ENCODE measurements around the gene SSPN.

The SSPN gene

DNA sequence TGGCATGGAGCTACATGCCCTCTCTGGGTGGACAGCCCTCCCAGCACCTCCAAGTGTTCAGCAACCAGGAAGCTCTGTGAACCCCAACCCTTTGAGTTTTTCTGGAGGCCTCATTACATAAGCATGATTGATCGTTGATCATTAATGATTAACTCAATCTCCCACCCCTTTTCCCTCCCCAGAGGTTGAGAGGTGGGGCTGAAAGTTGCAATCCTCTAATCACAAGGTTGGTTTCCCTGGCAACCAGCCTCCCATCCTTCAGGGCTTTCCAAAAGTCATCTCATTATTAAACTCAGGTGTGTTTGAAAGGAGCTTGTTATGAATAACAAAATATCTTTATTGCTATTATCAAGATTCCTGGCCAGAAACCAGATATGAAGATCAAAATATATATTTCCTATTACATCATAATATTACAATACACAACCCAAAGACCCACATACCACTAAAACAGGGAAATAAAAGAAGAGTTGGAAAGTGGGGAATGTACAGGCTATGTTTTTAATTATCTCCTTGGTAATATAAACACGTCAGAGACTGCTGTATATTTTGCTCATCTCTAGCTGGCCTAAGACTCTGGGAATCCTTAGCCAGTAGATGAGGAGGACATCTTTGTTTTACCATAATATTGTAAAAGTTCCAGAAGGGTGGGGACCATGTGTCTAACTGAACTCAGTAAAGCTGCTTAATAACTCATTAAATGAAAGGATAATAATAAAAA, 73.6 kb downstream of the SSPN start:
- no peak overlapping the region for H3K4me3 ChIP-seq (ENCODE audit: low read length)
- no peak overlapping the region for H3K9ac ChIP-seq (ENCODE audit: low read depth, low read length)
- no peaks in the 10 kb centered on the region for H3K9me3 ChIP-seq (ENCODE audit: insufficient read depth, low read depth, low read length)
- H3K27me3 ChIP-seq (ENCODE audit: insufficient read depth, low read length): no peaks in the 10 kb centered on the region
- peaks cover 5% of the 10 kb centered on the region for H3K4me1 ChIP-seq (ENCODE audit: insufficient read depth, low read length)
- H3K36me3 ChIP-seq (ENCODE audit: insufficient read depth, low read length): no peaks in the 10 kb centered on the region
- H3K27ac ChIP-seq (ENCODE audit: low read depth, low read length): no peak overlapping the region
- 92% methylated on average over 2 of the region's 2 CpGs for WGBS

DNA sequence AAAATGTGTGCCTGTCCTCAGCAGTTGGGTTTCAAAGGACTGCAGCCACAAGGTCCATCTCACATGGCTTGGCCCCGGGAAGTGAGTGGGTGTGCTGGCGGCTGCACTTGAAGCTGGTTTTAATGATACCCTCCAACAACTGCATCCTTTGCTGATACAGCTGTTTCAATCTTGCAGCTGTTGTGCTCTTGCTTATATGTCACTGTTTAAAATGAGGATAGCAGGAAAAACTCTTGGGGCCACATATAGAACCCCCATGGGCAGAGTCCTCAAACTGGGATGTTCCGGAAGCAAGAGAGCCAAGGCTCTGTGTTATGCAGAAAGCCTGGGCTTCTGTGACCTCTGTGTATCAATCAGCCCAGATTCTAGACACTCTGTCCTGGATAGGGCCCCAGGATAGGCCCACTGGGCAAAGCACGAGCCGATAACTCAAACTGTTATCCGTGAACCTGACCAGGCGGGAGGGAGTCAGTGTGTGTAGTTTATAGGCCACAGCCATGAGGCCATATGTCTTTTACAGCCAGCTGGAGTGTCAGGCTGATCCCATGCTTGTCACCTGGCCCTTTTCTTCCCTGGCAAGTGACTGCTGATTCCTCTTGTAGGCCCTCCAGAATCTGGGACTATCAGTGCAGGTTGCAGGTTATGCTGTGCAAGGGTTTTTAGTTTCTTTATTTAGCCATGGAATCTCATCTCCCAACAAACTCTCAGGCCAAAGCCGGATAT, 74.3 kb downstream of the SSPN start:
- H3K27ac ChIP-seq (ENCODE audit: low read depth, low read length): no peak overlapping the region
- no peaks in the 10 kb centered on the region for H3K36me3 ChIP-seq (ENCODE audit: insufficient read depth, low read length)
- no peaks in the 10 kb centered on the region for H3K9me3 ChIP-seq (ENCODE audit: insufficient read depth, low read depth, low read length)
- 97% methylated on average over 7 of the region's 8 CpGs for WGBS
- peaks cover 12% of the 10 kb centered on the region for H3K4me1 ChIP-seq (ENCODE audit: insufficient read depth, low read length)
- no peak overlapping the region for H3K4me3 ChIP-seq (ENCODE audit: low read length)
- H3K9ac ChIP-seq (ENCODE audit: low read depth, low read length): no peak overlapping the region
- H3K27me3 ChIP-seq (ENCODE audit: insufficient read depth, low read length): no peaks in the 10 kb centered on the region

DNA sequence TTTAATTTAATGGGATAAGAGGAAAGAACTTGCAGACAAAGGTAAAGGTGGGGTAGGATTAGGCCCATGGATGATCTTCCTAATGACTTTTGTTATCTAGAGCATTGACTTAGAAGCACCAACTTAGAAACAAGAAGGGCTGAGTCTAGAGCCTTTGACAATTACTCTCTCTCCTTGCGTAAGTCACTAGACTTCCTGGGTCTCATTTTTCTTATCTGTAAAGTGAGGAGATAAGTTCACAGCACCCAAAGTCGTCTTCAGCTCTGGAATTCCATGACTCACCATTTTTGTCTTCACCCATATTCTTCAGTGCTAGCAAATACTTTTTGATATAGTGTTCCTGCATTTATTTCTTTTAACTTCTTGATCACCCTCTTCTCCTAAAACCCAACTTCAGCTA, 75.7 kb downstream of the SSPN start:
- no peak overlapping the region for H3K27ac ChIP-seq (ENCODE audit: low read depth, low read length)
- no peaks in the 10 kb centered on the region for H3K27me3 ChIP-seq (ENCODE audit: insufficient read depth, low read length)
- WGBS: 61% methylated on average over 2 of the region's 2 CpGs
- H3K9ac ChIP-seq (ENCODE audit: low read depth, low read length): no peak overlapping the region
- H3K4me1 ChIP-seq (ENCODE audit: insufficient read depth, low read length): peaks cover 16% of the 10 kb centered on the region
- no peaks in the 10 kb centered on the region for H3K9me3 ChIP-seq (ENCODE audit: insufficient read depth, low read depth, low read length)
- H3K36me3 ChIP-seq (ENCODE audit: insufficient read depth, low read length): no peaks in the 10 kb centered on the region
- no peak overlapping the region for H3K4me3 ChIP-seq (ENCODE audit: low read length)

DNA sequence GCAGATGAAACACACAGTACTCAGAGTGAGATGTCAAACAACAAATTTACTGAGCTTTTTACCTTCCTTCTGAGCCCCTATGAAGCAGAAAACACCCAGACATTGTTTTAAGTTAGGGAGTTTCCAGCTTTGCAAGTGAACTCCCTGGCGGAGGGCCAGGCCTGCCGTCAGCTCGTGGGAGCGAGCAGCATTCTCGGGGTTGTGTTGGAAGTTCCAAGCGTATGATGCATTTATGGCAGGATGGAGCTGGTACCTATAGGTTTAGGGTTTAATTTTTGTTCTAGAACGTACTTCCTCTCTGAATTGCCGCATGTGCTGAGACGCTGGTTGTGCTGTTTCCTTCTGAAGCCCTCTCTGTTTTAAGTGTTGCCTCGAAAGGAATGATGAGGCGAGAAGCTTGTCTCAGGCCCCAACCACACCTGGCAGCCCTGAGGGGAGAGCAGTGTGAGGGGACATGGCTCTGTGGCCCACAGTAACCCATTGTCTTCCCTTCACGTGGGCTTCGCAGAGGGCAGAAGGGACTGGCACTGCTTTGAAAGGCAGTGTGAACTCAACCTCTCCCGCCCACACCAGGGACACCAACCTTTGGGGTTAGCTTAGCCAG, 76.6 kb downstream of the SSPN start:
- no peaks in the 10 kb centered on the region for H3K36me3 ChIP-seq (ENCODE audit: insufficient read depth, low read length)
- no peak overlapping the region for H3K4me3 ChIP-seq (ENCODE audit: low read length)
- peaks cover 16% of the 10 kb centered on the region for H3K4me1 ChIP-seq (ENCODE audit: insufficient read depth, low read length)
- 93% methylated on average over 14 of the region's 14 CpGs for WGBS
- H3K27me3 ChIP-seq (ENCODE audit: insufficient read depth, low read length): no peaks in the 10 kb centered on the region
- H3K27ac ChIP-seq (ENCODE audit: low read depth, low read length): no peak overlapping the region
- H3K9me3 ChIP-seq (ENCODE audit: insufficient read depth, low read depth, low read length): no peaks in the 10 kb centered on the region
- no peak overlapping the region for H3K9ac ChIP-seq (ENCODE audit: low read depth, low read length)

DNA sequence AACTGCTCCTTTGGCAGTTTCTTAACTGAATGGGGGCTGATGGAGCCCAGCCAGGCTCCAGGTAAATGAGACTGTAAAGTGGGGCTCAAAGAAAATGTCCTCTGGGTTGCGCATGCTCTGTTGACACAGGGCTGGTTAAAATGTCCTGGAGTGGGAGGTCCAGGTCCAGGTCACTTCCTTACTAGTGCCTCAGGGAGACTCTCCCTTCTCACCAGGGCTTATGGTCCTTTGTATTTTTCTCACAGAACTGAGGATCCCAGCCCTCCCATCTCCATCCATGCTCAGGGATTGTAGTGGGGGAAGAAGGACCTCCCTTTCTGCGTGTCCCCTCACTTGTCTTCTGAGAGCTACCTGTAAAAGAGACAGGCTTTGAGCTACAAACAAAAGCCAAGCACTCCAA, 77.5 kb downstream of the SSPN start:
- Histone ChIP-seq H3K4me3 (ENCODE audit: low read length) (no peak overlapping the region), H3K27ac (ENCODE audit: low read depth, low read length) (no peak overlapping the region), H3K9ac (ENCODE audit: low read depth, low read length) (no peak overlapping the region), H3K4me1 (ENCODE audit: insufficient read depth, low read length) (peaks cover 16% of the 10 kb centered on the region), H3K36me3 (ENCODE audit: insufficient read depth, low read length) (no peaks in the 10 kb centered on the region), H3K27me3 (ENCODE audit: insufficient read depth, low read length) (no peaks in the 10 kb centered on the region), H3K9me3 (ENCODE audit: insufficient read depth, low read depth, low read length) (no peaks in the 10 kb centered on the region)
- 96% methylated on average over 2 of the region's 2 CpGs for WGBS

DNA sequence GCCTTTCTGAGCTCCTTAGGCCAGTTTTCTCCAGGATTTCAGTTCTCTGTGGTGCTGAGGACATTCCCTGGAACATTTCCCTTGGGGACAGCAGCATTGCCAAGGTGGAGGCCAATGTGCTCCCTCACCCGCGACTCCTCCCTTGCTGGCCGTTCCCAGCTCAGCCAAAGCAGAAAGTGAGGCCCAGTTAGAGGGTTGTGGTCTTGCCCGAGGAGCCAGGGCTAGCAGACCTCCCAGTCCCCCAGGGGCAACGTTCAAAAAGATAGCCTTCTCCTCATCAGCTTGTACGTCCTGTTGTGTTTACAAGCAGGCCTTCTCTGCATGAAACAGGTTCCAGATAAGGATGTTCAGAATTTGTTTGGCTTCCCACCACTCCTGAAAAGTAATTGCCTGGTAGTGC, 78.4 kb downstream of the SSPN start:
- 53% methylated on average over 6 of the region's 6 CpGs for WGBS
- no peaks in the 10 kb centered on the region for H3K27me3 ChIP-seq (ENCODE audit: insufficient read depth, low read length)
- H3K36me3 ChIP-seq (ENCODE audit: insufficient read depth, low read length): no peaks in the 10 kb centered on the region
- H3K4me3 ChIP-seq (ENCODE audit: low read length): no peak overlapping the region
- H3K4me1 ChIP-seq (ENCODE audit: insufficient read depth, low read length): peaks cover 16% of the 10 kb centered on the region
- no peak overlapping the region for H3K27ac ChIP-seq (ENCODE audit: low read depth, low read length)
- no peaks in the 10 kb centered on the region for H3K9me3 ChIP-seq (ENCODE audit: insufficient read depth, low read depth, low read length)
- H3K9ac ChIP-seq (ENCODE audit: low read depth, low read length): no peak overlapping the region

DNA sequence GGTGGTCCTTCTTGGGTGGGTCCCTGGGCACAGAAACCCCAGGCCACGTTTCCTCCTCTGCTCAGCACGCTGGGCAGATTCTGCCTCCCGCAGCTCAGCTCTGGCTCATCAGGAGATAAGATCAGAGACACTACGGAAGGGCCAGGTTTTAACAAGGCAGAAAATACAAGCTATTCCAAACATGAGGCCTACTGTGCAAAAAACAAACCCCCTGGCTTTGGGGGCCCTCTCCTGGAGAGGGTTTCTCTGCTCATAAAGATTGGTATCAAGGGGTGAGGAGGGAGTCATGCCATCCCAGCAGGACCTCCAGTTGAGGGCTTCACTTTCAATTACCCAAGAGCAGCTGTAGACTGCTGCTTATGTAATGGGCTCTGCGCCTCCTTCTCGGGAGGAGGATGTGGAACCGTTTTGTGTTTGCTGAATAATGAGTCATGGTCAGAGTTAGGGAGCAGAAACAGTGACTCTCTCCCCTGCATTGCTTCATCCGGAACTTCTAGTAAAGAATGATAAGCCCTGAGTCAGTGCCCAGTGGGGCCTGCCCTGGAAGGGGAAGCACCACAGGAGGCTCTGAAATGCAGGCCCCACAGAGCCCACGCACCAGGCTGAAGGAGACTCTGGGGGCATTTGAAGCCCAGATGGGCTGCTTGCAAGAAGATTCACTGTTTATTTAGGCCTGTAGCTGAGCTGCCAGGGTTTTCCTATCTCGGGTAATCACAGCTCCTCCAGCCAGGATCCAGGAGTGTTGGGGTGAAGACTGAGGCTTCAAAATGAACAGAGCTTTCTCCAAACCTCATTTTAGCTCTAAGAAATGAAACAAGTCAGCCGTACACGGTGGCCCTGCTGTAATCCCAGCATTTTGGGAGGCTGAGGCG, 79.3 kb downstream of the SSPN start:
- Histone ChIP-seq H3K9ac (ENCODE audit: low read depth, low read length) (no peak overlapping the region), H3K4me3 (ENCODE audit: low read length) (no peak overlapping the region), H3K27me3 (ENCODE audit: insufficient read depth, low read length) (no peaks in the 10 kb centered on the region), H3K27ac (ENCODE audit: low read depth, low read length) (0 out of 2 replicates have a peak overlapping the region, but pooled peaks have one; percentile 32), H3K9me3 (ENCODE audit: insufficient read depth, low read depth, low read length) (no peaks in the 10 kb centered on the region), H3K4me1 (ENCODE audit: insufficient read depth, low read length) (peaks cover 16% of the 10 kb centered on the region), H3K36me3 (ENCODE audit: insufficient read depth, low read length) (no peaks in the 10 kb centered on the region)
- WGBS: 58% methylated on average over 13 of the region's 13 CpGs

DNA sequence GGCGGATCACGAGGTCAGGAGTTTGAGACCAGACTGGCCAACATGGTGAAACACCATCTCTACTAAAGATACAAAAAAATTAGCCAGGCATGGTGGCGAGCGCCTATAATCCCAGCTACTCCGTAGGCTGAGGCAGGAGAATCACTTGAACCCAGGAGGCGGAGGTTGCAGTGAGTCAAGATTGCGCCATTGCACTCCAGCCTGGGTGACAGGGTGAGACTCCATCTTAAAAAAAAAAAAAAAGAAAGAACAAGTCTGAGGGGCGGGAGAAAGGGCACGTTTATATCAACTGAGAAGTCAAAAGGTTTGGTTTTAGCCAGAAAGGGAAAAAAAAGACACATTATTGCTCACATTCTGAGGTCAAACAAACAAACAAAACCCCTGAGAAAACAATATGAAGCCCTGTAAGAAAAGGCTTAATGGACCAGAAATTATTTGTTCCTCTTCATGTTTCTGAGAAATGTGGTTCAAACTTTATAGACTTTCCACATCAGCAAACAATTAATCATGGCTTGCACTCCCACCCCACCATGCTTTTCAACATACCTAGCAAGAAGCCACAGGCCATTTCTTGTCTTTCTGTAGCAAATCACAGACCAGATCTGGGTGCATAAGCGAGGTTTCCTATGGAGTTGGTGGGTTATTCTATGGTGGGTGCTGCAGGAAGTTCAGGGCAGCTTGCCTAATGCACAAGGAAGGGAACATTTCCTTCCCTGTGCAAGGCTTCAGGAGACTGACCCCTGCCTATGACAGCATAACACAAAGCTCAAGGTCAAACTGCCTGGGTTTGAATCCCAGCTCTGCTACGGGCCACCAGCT, 80.1 kb downstream of the SSPN start:
- WGBS: 92% methylated on average over 11 of the region's 11 CpGs
- H3K4me3 ChIP-seq (ENCODE audit: low read length): no peak overlapping the region

DNA sequence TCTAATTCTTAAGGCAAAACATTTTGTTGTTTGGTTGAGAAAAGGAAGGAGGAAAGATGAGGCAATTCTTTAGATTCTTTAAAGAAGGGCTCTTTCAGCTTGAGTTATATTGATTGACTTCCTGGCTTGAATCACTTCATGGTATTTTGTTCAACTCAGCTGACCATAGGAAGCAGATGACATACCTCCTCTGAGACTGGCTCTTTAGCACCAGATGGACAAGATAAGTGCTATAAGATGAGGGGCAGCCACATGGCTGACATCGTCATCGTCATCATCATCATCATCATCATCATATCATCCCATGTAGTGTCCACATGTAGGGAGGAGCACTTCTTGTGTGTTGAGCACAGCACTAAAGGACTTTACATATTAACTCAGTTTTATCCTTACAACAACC, 81.3 kb downstream of the SSPN start:
- no peaks in the 10 kb centered on the region for H3K27me3 ChIP-seq (ENCODE audit: insufficient read depth, low read length)
- no peaks in the 10 kb centered on the region for H3K9me3 ChIP-seq (ENCODE audit: insufficient read depth, low read depth, low read length)
- no peak overlapping the region for H3K4me3 ChIP-seq (ENCODE audit: low read length)
- H3K36me3 ChIP-seq (ENCODE audit: insufficient read depth, low read length): no peaks in the 10 kb centered on the region
- H3K9ac ChIP-seq (ENCODE audit: low read depth, low read length): no peak overlapping the region
- WGBS: 100% methylated on average over 2 of the region's 2 CpGs
- H3K4me1 ChIP-seq (ENCODE audit: insufficient read depth, low read length): peaks cover 16% of the 10 kb centered on the region
- H3K27ac ChIP-seq (ENCODE audit: low read depth, low read length): no peak overlapping the region

More for the DNA sequence above, 80.1 kb downstream of the SSPN start:
- no peaks in the 10 kb centered on the region for H3K36me3 ChIP-seq (ENCODE audit: insufficient read depth, low read length)
- peaks cover 16% of the 10 kb centered on the region for H3K4me1 ChIP-seq (ENCODE audit: insufficient read depth, low read length)
- H3K9ac ChIP-seq (ENCODE audit: low read depth, low read length): no peak overlapping the region
- H3K9me3 ChIP-seq (ENCODE audit: insufficient read depth, low read depth, low read length): no peaks in the 10 kb centered on the region
- no peak overlapping the region for H3K27ac ChIP-seq (ENCODE audit: low read depth, low read length)
- no peaks in the 10 kb centered on the region for H3K27me3 ChIP-seq (ENCODE audit: insufficient read depth, low read length)

DNA sequence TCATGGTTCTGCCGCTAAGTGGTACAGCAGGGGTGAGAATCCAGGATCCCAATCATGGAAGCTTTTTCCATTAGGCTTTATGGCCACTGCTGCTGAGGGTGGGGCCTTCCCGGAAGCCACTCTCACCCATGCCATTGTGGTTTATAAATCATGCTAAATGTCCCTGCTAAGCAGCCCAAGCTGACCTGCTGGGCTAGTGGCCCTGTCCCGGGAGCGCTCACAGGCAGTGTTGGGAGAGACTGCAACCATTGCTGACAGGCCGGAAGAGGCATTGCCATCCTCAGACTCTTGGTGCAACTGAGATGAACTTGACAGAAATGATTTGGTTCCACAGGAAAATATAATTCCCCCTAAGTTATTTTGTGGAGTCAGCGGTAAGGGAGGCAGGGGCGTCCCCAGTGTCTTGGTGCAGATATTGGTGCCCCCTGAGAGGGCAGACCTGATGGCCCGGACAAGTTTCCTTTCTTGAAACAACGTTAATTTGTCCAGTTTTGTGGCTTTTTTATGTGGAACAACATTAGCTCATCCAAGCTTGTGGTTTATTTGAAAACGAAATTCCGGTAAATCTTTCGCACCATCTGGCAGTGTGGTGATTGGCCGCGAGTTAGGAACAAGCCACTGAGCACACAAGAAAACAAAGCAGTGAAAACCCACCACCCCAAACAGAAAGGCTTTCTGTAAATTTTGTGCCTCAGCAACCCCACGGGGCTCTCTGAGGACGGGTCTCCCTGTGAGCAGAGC, 82.3 kb downstream of the SSPN start:
- no peak overlapping the region for H3K9ac ChIP-seq (ENCODE audit: low read depth, low read length)
- 89% methylated on average over 16 of the region's 16 CpGs for WGBS
- H3K4me3 ChIP-seq (ENCODE audit: low read length): no peak overlapping the region
- peaks cover 16% of the 10 kb centered on the region for H3K4me1 ChIP-seq (ENCODE audit: insufficient read depth, low read length)
- no peak overlapping the region for H3K27ac ChIP-seq (ENCODE audit: low read depth, low read length)
- no peaks in the 10 kb centered on the region for H3K36me3 ChIP-seq (ENCODE audit: insufficient read depth, low read length)
- H3K27me3 ChIP-seq (ENCODE audit: insufficient read depth, low read length): no peaks in the 10 kb centered on the region
- H3K9me3 ChIP-seq (ENCODE audit: insufficient read depth, low read depth, low read length): no peaks in the 10 kb centered on the region
